K562 (cell line): Measurements from ENCODE around the gene NRSN2. TPM values are rescaled to one million over a fixed set of nuclear protein-coding genes. Genes with fewer than 3 reads are reported as not detected.
A peak's percentile ranks its signal among the peaks of the same experiment; 100 is the strongest.

Experiments
- AFF1 ChIP-seq, 2 experiments: fragments of 450-650 bp; IDR thresholded peaks; 2 replicates each; pipeline ENCODE4 v1.6.1; 2018; ENCODE audit warnings: mild to moderate bottlenecking in 2 of 2, low read depth in 1 of 2; ENCODE audit not compliant: partially characterized antibody in 2 of 2
- CAMTA2 ChIP-seq: fragments of 250-450 bp; sonication (Bioruptor Pico); conservative IDR thresholded peaks from 2 replicates; pipeline ENCODE4 v1.5.1; 2022
- CBX8 ChIP-seq: fragments of 200-600 bp; sonication (generic); IDR thresholded peaks from 2 replicates; pipeline ENCODE4 v1.6.1; 2012; ENCODE audit warnings: borderline replicate concordance, mixed run types, low read depth, mild to moderate bottlenecking, moderate library complexity, mixed read lengths, low read length, control low read depth, inconsistent platforms; ENCODE audit not compliant: poor library complexity, severe bottlenecking; ENCODE audit errors: extremely low read depth
- CHCHD3 ChIP-seq: fragments of 250-450 bp; sonication (Bioruptor Pico); IDR thresholded peaks from 2 replicates; pipeline ENCODE4 v2.1.2; 2022; ENCODE audit warnings: mild to moderate bottlenecking
- CREM ChIP-seq: IDR thresholded peaks from 2 replicates; pipeline ENCODE4 v1.6.1; 2014; ENCODE audit warnings: antibody characterized with exemption, low read depth
- DACH1 ChIP-seq: fragments of 450-650 bp; IDR thresholded peaks from 2 replicates; pipeline ENCODE4 v1.6.1; 2018; ENCODE audit not compliant: partially characterized antibody
- ID3 ChIP-seq, 2 experiments: fragments of 250-450 bp in 1 of 2; fragments of 450-650 bp in 1 of 2; sonication (Bioruptor Pico) in 1 of 2; IDR thresholded peaks; 2 replicates each; pipeline versions ENCODE4 v1.6.1 to v1.8.0; 2016 to 2021; ENCODE audit warnings: mild to moderate bottlenecking in 2 of 2, moderate library complexity in 2 of 2, missing compliant biosample characterization in 1 of 2, missing genetic modification characterization in 1 of 2
- KLF6 ChIP-seq: fragments of 250-450 bp; sonication (Bioruptor Pico); IDR thresholded peaks from 2 replicates; pipeline ENCODE4 v1.4.0; 2020; ENCODE audit warnings: mild to moderate bottlenecking, moderate library complexity, borderline replicate concordance
- MCM5 ChIP-seq: fragments of 450-650 bp; IDR thresholded peaks from 2 replicates; pipeline ENCODE4 v1.6.1; 2016; ENCODE audit warnings: low read depth
- NFATC3 ChIP-seq: fragments of 450-650 bp; IDR thresholded peaks from 2 replicates; pipeline ENCODE4 v1.6.1; 2017; ENCODE audit warnings: mild to moderate bottlenecking
- POU5F1 ChIP-seq: fragments of 150-350 bp; IDR thresholded peaks from 2 replicates; pipeline ENCODE4 v1.6.1; 2014; ENCODE audit warnings: borderline replicate concordance, low read length, low read depth, mild to moderate bottlenecking; ENCODE audit not compliant: partially characterized antibody
- SP1 ChIP-seq: sonication (generic); formaldehyde crosslinking; IDR thresholded peaks from 2 replicates; pipeline ENCODE4 v1.8.1; 2022; ENCODE audit warnings: mild to moderate bottlenecking, missing genetic modification reagents
- TAF7 ChIP-seq: fragments of 450-650 bp; IDR thresholded peaks from 2 replicates; pipeline ENCODE4 v1.6.1; 2016; ENCODE audit warnings: missing genetic modification characterization, missing compliant biosample characterization
- TCF7L2 ChIP-seq: fragments of 150-350 bp; IDR thresholded peaks from 2 replicates; pipeline ENCODE4 v1.6.1; 2016; ENCODE audit warnings: low read depth, mild to moderate bottlenecking, low read length, moderate library complexity
- TRIM25 ChIP-seq: fragments of 450-650 bp; IDR thresholded peaks from 2 replicates; pipeline ENCODE4 v1.7.0; 2016; ENCODE audit warnings: borderline replicate concordance
- U2AF1 ChIP-seq: fragments of 200-400 bp; formaldehyde crosslinking; optimal IDR thresholded peaks from 2 replicates; pipeline ENCODE3; 2017; ENCODE audit warnings: mild to moderate bottlenecking, low read depth, low read length, moderate library complexity
- ZNF3 ChIP-seq: fragments of 250-450 bp; sonication (Bioruptor Pico); IDR thresholded peaks from 2 replicates; pipeline ENCODE4 v1.5.0; 2021; ENCODE audit warnings: mild to moderate bottlenecking, moderate library complexity
- ZNF324 ChIP-seq: fragments of 250-450 bp; sonication (Bioruptor Pico); IDR thresholded peaks from 2 replicates; pipeline ENCODE4 v1.4.0; 2020; ENCODE audit warnings: mild to moderate bottlenecking
- ZSCAN32 ChIP-seq: fragments of 450-650 bp; formaldehyde crosslinking; IDR thresholded peaks from 2 replicates; pipeline ENCODE4 v1.4.0; 2020; ENCODE audit warnings: mild to moderate bottlenecking, moderate library complexity
- polyA plus RNA-seq, 8 experiments: library from polyadenylated mRNA; depleted of rRNA in 4 of 8; stranded (reverse) in 5 of 8; unstranded in 3 of 8; fragments of >200 nt; fragmentation: Nextera tagmentation in 2 of 8; fragmentation: Illumina TruSeq in 1 of 8; extraction: Ambion mirVana in 2 of 8; extraction: Trizol in 1 of 8; gene quantifications; 2 replicates each; pipeline versions ENCODE4 v1.2.1 to v1.2.3, GENCODE V29; 2011 to 2014; ENCODE audit warnings: inconsistent platforms in 1 of 8, missing spikeins in 1 of 8
- total RNA-seq, 7 experiments: library from RNA; depleted of rRNA in 6 of 7; stranded (reverse); fragments of >200 nt in 6 of 7; fragmentation: Illumina TruSeq in 2 of 7; extraction: Trizol in 2 of 7; gene quantifications; 2 replicates each; pipeline versions ENCODE4 v1.2.1 to v1.2.3, GENCODE V29; 2011 to 2021; ENCODE audit warnings: low replicate concordance in 1 of 7
- TF ChIP-seq, protein P1 (sequence below): sonication (generic); formaldehyde crosslinking; IDR thresholded peaks from 2 replicates; pipeline ENCODE4 v1.8.0; 2022; ENCODE audit warnings: mild to moderate bottlenecking, missing genetic modification reagents

Gene NRSN2
- total and polyA plus RNA-seq, 9 of the 15 experiments (the other 6 are each of a cell fraction or from before 2014, with no cell fraction given), result 7.5 to 29.7 (median 11.1) TPM

DNA sequence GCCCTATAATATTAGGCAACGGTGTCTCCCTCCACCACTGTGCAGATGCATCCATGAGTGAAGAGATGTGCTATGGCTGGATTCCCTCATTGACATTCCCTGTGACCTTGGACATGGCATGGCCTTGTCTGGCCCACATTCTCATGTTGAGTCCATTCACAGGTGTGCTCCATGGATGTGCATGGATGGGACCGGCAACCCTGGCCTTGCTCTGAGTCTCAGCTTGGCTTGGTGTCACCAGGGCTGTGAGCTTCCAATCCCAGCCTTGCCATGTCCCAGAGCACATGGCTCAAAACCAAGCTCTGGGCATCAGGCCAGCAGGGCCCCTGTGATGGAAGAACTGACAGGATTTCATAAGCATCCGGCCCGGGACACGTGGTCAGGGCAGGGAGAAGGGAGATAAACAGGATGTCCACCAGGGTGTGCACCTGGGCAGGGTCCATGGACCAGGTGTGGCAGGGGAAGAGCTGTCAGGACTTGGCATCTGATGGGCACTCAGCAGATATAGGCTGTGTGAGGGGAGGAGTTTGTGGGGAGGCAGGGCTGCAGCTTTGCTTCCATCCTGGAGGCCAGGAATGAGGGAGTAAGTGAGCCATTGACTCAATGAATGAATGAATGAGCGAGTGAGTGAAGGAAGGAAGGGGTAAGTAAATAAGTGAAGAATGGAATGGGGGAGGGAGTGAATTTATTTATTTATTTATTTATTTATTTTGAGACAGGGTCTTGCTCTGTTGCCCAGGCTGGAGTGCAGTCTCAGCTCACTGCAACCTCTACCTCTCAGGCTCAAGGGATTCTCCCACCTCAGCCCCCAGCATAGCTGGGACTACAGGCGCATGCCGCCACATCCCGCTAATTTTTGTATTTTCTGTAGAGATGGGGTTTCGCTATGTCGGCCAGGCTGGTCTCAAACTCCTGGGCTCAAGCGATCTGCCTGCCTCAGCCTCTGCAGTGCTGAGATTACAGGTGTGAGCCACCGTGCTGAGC, 15.7 kb downstream of the NRSN2 start (continued):
- no peak for TF ChIP-seq TRIM25
- TF ChIP-seq ZSCAN32 (CRISPR knock-in tag), result no peak
- TF ChIP-seq TAF7, result no peak
- TF ChIP-seq MCM5, result no peak
- TF ChIP-seq AFF1 (IDR thresholded peaks at IDR 0.05; ENCODE audit: low read depth in 1 of 2, partially characterized antibody in 2 of 2), result peak in 1 of 2 experiments; percentile 43
- peak; percentile 92; the same call in 1 of the 2 replicates for TF ChIP-seq KLF6
- 0 out of 2 replicates have a peak, but pooled peaks have one; percentile 29 for TF ChIP-seq ZNF324 (CRISPR knock-in tag)
- TF ChIP-seq ID3 (CRISPR knock-in tag; IDR thresholded peaks at IDR 0.05), result no peak
- TF ChIP-seq ID3 (tag; IDR thresholded peaks at IDR 0.05), result peak; percentile 84
- TF ChIP-seq SP1 (CRISPR knock-in tag), result no peak
- no peak for TF ChIP-seq ZNF3 (CRISPR knock-in tag)
- no peak for TF ChIP-seq CAMTA2 (CRISPR knock-in tag)
- TF ChIP-seq POU5F1, result no peak
- no peak for TF ChIP-seq DACH1
- no peak for TF ChIP-seq NFATC3
- TF ChIP-seq CREM, result 0 out of 2 replicates have a peak, but pooled peaks have one; percentile 3
- TF ChIP-seq CBX8, result no peak
- TF ChIP-seq, protein P1, sequence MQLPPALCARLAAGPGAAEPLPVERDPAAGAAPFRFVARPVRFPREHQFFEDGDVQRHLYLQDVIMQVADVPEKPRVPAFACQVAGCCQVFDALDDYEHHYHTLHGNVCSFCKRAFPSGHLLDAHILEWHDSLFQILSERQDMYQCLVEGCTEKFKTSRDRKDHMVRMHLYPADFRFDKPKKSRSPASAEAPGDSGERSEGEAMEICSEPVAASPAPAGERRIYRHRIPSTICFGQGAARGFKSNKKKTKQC, result no peak
- no peak for TF ChIP-seq CHCHD3 (CRISPR knock-in tag)
- TF ChIP-seq TCF7L2, result no peak
- TF ChIP-seq U2AF1, result no peak
